Activated T-helper 17 cell treated with anti-CD3 and anti-CD28 coated beads, Interleukin-2, amount 50 U/mL, for 72 hours (primary cell): Measurements from ENCODE around the gene AFDN. TPM values are rescaled to one million over a fixed set of nuclear protein-coding genes. Genes with fewer than 3 reads are reported as not detected.

Experiments
- ATAC-seq: fragments of 150-1000 bp; cut with Tn5 transposase; replicated peaks from 2 replicates; pipeline ENCODE4 v1.10.0; 2021; ENCODE audit warnings: mild to moderate bottlenecking, moderate library complexity
- H3K27ac Mint-ChIP-seq: one replicate; pipeline ENCODE4 v1.8.0; 2022; ENCODE audit warnings: mixed read lengths
- H3K27me3 Mint-ChIP-seq: one replicate; pipeline ENCODE4 v1.8.0; 2022; ENCODE audit warnings: mixed read lengths
- H3K36me3 Mint-ChIP-seq: one replicate; pipeline ENCODE4 v1.8.0; 2022; ENCODE audit warnings: low read depth, mild to moderate bottlenecking, mixed read lengths
- H3K4me1 Mint-ChIP-seq: one replicate; pipeline ENCODE4 v1.8.0; 2022; ENCODE audit warnings: mixed read lengths
- H3K4me3 Mint-ChIP-seq: one replicate; pipeline ENCODE4 v1.8.0; 2022; ENCODE audit warnings: mild to moderate bottlenecking, mixed read lengths
- H3K9me3 Mint-ChIP-seq: one replicate; pipeline ENCODE4 v1.8.0; 2022; ENCODE audit warnings: mixed read lengths
- total RNA-seq, 2 donors: library from RNA; stranded (reverse); gene quantifications; one replicate each; pipeline ENCODE4 v1.2.3, GENCODE V29; 2022

The AFDN gene
- total RNA-seq, 2 donors from 2014 or later: 56.3 to 107 TPM

DNA sequence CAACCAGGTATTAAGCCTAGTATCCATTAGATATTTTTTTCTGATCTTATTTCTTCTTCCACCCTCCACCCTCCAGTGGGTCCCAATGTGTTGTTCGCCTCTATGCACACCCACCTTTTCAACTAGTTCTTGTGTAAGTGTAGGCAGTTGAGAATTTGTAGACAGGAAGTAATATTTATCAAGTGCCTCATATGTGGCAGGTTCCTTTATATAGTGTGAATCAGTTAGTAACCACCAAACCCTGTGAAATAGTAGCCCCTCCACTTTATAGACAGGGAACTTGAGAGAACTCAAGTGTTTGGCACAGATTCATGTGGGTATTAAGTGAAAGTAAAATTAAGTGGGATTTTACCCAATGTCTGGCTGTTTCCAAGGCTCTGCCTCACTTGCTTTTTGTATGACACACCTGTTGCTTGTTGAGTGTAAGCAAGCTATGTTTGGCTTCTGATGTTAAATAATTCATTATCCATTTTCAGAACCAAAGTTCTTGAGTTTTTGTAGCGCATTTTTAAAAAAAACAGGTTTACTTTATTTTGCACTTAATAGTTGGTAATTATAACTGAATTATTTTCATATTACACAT, 24.8 kb downstream of the AFDN start:
- Mint-ChIP-seq H3K27me3 (no peaks in the 10 kb centered on the region), H3K4me3 (peak overlapping the region; percentile 71), H3K27ac (no peak overlapping the region), H3K4me1 (peaks cover 43% of the 10 kb centered on the region), H3K36me3 (no peaks in the 10 kb centered on the region), H3K9me3 (no peaks in the 10 kb centered on the region)
- no peak for ATAC-seq

DNA sequence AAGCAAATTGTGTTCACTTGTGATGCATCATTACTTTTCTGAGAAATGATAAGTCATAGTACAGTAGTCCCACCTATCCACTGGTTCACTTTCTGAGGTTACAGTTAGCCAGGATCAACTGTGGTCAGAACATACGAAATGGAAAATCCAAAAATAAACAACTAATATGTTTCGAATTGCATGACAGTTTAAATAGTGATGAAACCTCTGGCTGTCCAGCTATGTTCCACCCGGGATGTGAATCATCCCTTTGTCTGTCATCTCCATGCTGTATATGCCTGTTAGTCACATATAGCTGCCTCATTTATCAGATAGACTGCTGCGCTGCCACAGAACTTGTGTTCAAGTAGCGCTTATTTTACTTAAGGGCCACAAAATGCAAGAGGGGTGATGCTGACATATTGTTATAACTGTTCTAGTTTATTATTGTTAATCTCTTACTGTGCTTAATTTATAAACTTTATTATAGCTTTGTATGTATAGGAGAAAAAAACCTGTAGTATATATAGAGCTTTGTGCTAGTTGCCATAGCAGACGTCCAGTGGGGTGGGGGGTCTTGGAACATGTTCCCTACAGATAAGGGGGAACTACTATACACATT, 29.2 kb downstream of the AFDN start:
- H3K27ac Mint-ChIP-seq: peak overlapping the region; percentile 84
- H3K4me3 Mint-ChIP-seq: peak overlapping the region; percentile 50
- H3K9me3 Mint-ChIP-seq: no peaks in the 10 kb centered on the region
- H3K27me3 Mint-ChIP-seq: no peaks in the 10 kb centered on the region
- no peaks in the 10 kb centered on the region for H3K36me3 Mint-ChIP-seq
- H3K4me1 Mint-ChIP-seq: peaks cover 32% of the 10 kb centered on the region
- peak; percentile 89 for ATAC-seq

DNA sequence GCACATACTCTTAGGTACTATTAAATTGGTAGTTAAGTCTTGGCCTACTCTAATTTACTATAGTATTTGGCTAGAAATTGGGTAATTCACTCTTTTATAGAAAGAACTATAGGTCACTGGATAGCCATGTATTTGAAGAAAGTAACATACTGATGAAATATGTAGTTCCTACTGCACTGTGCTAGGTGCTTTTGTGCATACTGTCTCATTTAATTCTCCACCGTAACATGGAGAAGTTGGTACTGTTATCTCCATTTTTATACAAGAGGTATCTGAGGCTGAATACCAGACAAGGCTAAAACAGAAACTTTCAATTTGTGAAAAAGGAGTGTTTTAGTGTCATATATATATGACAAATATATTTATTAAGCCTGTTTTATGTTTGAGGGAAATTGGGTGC, 29.8 kb downstream of the AFDN start:
- Mint-ChIP-seq H3K4me3 (peak overlapping the region; percentile 50), H3K9me3 (no peaks in the 10 kb centered on the region), H3K36me3 (no peaks in the 10 kb centered on the region), H3K4me1 (peaks cover 27% of the 10 kb centered on the region), H3K27ac (peak overlapping the region; percentile 84), H3K27me3 (no peaks in the 10 kb centered on the region)
- no peak for ATAC-seq

DNA sequence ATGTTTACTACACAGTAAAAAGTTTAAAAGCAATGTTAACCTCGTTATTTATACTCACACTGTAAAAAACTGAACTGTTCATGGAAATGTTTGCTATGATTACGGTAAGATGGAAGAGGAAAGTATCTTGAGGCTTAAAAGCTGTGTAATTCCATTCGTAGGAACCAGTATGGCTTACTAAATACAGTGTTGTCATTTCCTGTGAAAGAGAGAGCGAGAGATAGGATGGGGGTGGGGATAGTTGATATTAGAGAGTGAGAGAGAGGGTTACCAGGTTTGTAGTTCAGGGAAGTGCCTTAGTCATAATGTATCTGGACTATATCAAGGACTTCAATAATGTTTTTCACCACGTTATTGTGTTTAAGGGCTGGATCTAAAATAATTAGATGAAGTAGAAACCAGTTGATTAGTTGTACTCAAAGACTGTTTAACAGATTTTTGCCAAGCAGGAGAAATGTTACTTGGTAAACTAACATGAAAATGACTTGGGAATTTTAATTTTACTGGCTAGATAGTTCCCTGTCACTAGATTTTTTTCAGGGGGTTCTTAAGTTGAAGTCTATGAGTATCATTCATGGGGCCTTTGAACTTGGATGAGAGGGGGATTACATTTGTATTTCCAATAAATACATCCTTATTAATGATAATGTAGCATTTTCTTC, 30.4 kb downstream of the AFDN start:
- Mint-ChIP-seq H3K4me1 (peaks cover 29% of the 10 kb centered on the region), H3K4me3 (peak overlapping the region; percentile 50), H3K27me3 (no peaks in the 10 kb centered on the region), H3K9me3 (no peaks in the 10 kb centered on the region), H3K36me3 (no peaks in the 10 kb centered on the region), H3K27ac (peak overlapping the region; percentile 84)
- peak; percentile 84 for ATAC-seq

DNA sequence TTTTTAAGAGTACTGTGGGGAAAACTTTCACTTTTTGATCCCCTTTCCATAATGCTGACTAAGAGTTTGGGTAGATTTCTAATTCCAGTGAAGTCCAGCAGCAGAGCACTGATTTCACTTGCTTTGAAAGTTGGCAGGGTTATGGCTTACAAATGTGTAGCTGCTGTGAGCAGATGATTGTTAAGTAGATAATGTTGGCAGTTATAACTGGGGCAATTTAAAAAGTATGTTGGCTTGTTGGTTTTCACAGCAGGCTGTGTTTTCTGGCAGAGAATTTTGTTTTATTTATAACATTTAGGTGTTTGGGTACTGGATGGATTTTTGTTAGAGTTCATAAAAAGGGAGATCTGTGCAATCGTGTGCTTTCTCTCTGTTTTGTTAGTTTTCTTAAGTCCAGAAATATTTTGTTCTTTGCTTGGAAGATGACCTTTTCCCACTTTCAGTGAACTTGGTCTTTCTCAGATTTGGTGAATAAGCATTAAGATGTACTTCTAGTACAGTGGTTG, 31.4 kb downstream of the AFDN start:
- H3K27me3 Mint-ChIP-seq: no peaks in the 10 kb centered on the region
- no peaks in the 10 kb centered on the region for H3K9me3 Mint-ChIP-seq
- H3K4me3 Mint-ChIP-seq: peak overlapping the region; percentile 50
- peaks cover 21% of the 10 kb centered on the region for H3K4me1 Mint-ChIP-seq
- no peaks in the 10 kb centered on the region for H3K36me3 Mint-ChIP-seq
- H3K27ac Mint-ChIP-seq: peak overlapping the region; percentile 84
- ATAC-seq: no peak

DNA sequence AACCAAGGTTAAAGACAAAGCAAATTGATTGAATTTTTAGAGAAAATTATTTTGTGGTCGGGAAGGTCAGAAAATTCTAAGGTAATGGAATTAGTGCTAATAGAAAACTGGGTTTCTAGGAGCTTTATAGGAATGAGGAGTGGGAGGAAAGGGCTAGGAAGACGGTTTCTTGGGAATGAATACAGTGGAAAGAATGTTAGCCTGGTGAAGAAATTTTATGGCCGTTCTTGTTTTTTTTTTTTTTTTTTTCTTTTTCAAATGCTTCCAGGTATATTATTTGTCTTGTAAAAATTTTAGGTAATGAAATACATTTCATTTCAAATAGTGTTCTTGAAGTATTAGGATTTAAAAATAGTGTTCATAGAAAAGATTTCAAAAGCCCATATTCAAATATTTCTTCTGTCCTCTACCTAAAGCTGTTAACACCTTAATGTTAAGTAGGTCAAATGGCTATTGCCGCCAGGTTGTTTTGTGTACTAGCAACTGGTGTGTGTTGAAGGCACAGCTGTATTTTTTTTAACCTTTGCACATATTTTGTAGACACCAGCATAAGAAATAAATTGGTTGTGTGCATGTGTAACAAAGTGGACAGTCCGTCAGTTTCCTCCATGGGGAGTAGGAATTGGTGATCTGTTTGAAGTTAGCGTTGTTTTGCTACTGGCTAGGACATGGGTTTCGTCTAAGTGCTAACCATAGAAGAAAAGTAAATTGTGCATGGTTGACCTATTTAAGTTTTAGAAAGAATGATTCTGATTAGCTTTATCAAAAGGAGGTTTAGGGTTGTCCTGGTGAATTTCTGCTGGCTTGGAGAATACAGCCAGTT, 32.3 kb downstream of the AFDN start:
- H3K27ac Mint-ChIP-seq: peak overlapping the region; percentile 84
- ATAC-seq: no peak
- H3K9me3 Mint-ChIP-seq: no peaks in the 10 kb centered on the region
- H3K4me1 Mint-ChIP-seq: peaks cover 21% of the 10 kb centered on the region
- peaks cover 3% of the 10 kb centered on the region for H3K36me3 Mint-ChIP-seq
- peak overlapping the region; percentile 50 for H3K4me3 Mint-ChIP-seq
- H3K27me3 Mint-ChIP-seq: no peaks in the 10 kb centered on the region

DNA sequence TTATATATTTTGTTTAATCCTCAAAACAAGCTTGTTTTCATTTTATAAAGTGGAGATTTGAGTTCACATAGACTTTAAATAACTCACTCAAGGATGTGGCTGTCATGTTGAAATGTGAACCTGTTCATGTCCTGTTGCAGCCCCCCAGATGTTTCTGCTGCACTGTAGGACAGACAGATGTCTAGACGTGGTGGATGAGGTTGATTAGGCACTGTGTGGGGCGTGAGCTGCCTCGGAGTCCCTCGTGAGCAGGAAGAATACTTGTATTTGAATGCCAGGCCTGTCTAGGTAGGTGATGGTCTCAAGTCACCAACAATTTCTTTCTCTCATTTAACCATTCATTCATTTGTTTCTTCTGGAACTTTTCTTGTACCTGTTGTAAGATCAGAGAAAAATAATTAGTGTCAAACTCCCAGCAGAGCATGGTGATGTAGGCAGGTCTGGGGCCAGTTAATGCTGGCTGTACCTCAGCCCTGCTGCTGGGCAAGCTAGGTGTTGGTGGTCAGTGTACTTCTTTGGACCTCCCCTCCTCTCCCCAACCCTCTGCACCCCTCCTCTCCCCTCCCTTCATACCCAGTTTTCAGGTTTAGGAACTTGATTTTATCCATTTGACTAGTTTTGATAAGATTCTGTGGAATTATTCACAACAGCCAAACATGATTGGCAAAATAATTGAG, 34.0 kb downstream of the AFDN start:
- Mint-ChIP-seq H3K36me3 (peaks cover 16% of the 10 kb centered on the region), H3K27ac (no peak overlapping the region), H3K27me3 (no peaks in the 10 kb centered on the region)

DNA sequence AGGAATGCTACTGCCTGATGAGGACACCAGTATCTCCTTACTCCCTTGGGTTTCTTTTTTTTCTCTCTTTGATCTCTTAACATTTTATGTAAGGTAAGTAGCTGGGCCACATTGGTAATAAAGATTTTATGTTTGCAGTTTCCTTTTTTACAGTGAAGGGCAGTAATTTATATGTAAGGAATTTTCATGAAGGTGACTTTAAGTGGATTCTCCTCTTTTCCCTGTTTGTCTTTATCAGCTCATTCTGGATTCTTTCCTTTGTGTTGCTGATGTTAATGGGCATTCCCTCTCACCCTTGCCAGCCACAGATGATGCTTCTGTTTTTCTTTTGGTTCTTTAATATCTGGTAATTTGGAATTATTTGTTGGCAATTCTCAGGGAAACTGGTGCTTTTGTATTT, 34.7 kb downstream of the AFDN start:
- Mint-ChIP-seq H3K27me3 (no peaks in the 10 kb centered on the region), H3K4me1 (peaks cover 21% of the 10 kb centered on the region), H3K9me3 (no peaks in the 10 kb centered on the region), H3K4me3 (no peak overlapping the region), H3K27ac (peak overlapping the region; percentile 26), H3K36me3 (peaks cover 23% of the 10 kb centered on the region)
- no peak for ATAC-seq

More for the DNA sequence above, 34.0 kb downstream of the AFDN start:
- Mint-ChIP-seq H3K9me3 (no peaks in the 10 kb centered on the region), H3K4me3 (peak overlapping the region; percentile 35), H3K4me1 (peaks cover 21% of the 10 kb centered on the region)
- ATAC-seq: no peak

DNA sequence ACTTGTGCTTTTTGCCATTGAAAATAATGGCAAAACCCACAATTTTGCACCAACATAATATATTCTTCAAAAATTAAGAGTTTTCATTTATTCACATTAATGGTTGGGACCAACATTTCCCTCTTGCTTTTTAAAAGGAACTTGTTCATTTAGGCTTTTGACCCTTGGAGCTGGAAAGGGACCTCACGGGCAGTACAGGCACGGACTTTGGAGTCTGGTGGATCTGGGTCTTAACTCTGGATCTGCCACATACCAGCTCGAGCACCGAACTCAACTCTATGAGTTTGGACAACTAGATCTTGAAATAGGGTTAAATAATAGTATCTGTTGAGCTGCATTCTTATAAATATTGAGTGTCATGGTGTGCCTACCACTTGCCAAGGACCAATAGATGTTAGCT, 37.2 kb downstream of the AFDN start:
- no peaks in the 10 kb centered on the region for H3K9me3 Mint-ChIP-seq
- H3K4me1 Mint-ChIP-seq: peaks cover 6% of the 10 kb centered on the region
- ATAC-seq: no peak
- H3K4me3 Mint-ChIP-seq: no peak overlapping the region
- H3K36me3 Mint-ChIP-seq: peaks cover 48% of the 10 kb centered on the region
- no peak overlapping the region for H3K27ac Mint-ChIP-seq
- H3K27me3 Mint-ChIP-seq: no peaks in the 10 kb centered on the region

DNA sequence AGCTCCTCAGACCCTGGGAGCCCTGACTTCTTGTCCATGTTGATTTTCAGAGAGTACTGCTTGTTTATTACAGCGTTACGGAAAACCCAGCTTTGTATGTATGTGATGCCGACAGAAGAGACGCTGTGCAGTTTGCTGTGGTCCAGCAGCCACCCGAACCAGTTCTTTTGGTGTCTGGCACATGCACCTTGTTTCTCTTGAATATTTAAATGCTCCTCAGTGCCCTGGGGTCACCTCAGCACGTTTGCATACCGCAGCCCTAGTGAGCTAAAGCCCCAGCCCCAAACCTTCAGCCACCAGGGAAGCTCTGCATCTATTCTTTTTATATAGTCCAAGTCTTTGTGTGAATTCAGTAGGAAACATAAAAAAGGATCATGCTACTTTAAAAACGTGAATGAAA, 39.9 kb downstream of the AFDN start:
- Mint-ChIP-seq H3K27me3 (no peaks in the 10 kb centered on the region), H3K27ac (no peak overlapping the region), H3K36me3 (peaks cover 75% of the 10 kb centered on the region), H3K4me3 (no peak overlapping the region), H3K9me3 (no peaks in the 10 kb centered on the region), H3K4me1 (peaks cover 4% of the 10 kb centered on the region)
- no peak for ATAC-seq

DNA sequence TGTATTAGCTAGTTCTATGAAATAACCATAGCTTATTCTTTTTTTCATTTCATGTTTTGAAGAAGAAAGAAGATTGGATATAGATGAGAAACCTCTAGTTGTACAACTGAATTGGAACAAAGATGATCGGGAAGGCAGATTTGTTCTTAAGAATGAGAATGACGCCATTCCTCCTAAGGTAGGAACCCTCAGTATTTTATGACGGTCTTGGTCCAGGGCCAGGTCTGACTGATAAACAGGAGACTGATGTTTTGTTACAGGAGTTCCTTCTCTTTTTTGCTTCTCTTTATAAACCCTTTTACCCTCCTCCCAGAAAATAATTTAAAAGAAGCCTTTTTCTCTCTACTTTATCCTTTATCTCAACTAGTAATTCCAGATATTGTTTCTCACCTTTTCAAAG, 43.6 kb downstream of the AFDN start:
- ATAC-seq: no peak
- Mint-ChIP-seq H3K27ac (no peak overlapping the region), H3K27me3 (no peaks in the 10 kb centered on the region), H3K9me3 (no peaks in the 10 kb centered on the region), H3K4me1 (peaks cover 5% of the 10 kb centered on the region), H3K36me3 (peaks cover 87% of the 10 kb centered on the region), H3K4me3 (no peak overlapping the region)

DNA sequence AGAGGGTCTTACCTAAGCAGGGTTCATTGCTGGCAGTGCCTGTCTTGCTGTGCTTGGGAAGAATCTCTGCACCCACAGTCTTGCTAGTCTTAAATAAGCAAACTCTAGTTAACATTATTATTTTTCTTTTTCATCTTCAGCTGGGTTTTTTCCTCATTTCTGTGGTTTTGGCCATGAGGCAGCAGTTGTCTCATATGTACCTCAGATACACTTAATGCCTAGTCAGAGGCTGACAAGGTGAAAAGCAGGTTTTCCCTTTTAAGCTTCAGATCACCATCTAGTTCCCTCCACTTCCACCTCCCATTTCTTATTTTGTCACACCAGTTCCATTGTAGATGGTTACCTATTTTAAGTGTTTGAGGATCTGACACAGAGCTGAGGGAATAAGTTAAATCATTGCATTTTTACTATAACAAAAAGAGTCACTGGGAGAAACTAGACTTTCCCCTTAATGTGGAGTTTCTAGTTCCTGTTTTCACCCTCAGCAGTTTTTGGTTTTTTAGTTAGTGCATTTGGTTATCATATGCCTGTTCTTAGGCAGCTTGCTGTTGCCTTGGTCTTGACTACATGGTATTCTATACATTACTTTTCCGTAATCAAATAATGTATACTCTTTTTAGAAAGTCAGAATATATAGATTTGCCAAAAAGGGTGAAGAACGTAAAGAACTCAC, 46.0 kb downstream of the AFDN start:
- Mint-ChIP-seq H3K9me3 (no peaks in the 10 kb centered on the region), H3K27ac (no peak overlapping the region), H3K4me1 (peaks cover 5% of the 10 kb centered on the region), H3K27me3 (no peaks in the 10 kb centered on the region), H3K4me3 (no peak overlapping the region), H3K36me3 (peaks cover 89% of the 10 kb centered on the region)
- ATAC-seq: no peak

DNA sequence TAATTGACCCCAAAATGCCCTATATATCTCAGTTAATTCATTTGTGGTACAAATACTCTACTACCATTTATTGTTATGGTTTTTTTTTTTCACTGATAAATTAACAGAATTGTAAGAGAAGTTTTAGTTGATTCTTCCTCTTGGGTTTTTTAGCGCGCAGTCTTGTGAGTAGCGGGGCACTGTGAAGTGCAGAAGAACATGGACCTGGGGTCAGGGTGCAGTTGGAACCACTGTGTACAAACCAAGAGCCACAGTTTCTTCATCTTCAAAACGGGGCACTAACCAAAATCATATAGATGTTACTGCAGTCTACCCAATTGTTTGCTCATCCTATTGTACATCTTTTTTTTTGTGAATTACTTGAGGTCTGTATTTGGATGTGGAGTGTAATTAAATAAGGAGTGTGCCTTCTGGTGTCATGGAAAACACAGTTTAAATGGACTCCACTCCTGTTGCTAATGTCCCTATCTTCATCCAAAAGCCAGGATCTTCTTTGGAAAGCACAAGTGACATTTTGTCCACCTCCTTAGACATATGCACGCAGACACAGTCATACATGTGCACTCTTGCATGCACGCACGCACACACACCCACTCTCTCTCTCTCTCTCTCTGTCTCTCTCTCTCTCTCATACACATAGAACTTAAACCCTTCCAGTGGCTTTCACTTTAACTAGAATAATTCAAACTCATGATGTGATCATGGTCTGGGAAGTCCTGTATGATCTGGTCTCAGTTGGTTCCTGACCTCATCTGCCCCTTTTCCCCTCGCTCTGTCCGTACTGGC, 51.5 kb downstream of the AFDN start:
- Mint-ChIP-seq H3K27me3 (no peaks in the 10 kb centered on the region), H3K4me1 (no peaks in the 10 kb centered on the region), H3K9me3 (no peaks in the 10 kb centered on the region), H3K27ac (no peak overlapping the region), H3K4me3 (no peak overlapping the region), H3K36me3 (peaks cover 87% of the 10 kb centered on the region)
- no peak for ATAC-seq
